GM23338 (cell line): Measurements from ENCODE around the gene SLAMF9. TPM values are rescaled to one million over a fixed set of nuclear protein-coding genes. Genes with fewer than 3 reads are reported as not detected.

Experiments
- ATAC-seq: fragments of 200-7000 bp; cut with Tn5 transposase; 3 replicates; pipeline ENCODE4 v1.9.1; 2020
- DNase-seq: peaks from one replicate; pipeline ENCODE4 v3.0.0-alpha.2; 2015; ENCODE audit warnings: low spot score
- H2AFZ ChIP-seq: fragments of 200-600 bp; sonication (generic); 2 replicates; pipeline ENCODE4 v1.8.0; 2016; ENCODE audit warnings: antibody characterized with exemption, mild to moderate bottlenecking, moderate library complexity
- H3F3A ChIP-seq: fragments of 200-600 bp; sonication (generic); replicated peaks from 2 replicates; pipeline ENCODE4 v1.8.0; 2017; ENCODE audit warnings: antibody characterized with exemption, mixed run types, low read depth
- H3K27ac ChIP-seq: fragments of 200-600 bp; sonication (generic); 2 replicates; pipeline ENCODE4 v1.6.1; 2016; ENCODE audit warnings: low read depth
- H3K27me3 ChIP-seq: fragments of 200-600 bp; sonication (generic); 2 replicates; pipeline ENCODE4 v1.8.0; 2016; ENCODE audit warnings: mild to moderate bottlenecking, mixed run types, moderate library complexity; ENCODE audit not compliant: insufficient read depth
- H3K36me3 ChIP-seq: fragments of 200-600 bp; sonication (generic); 2 replicates; pipeline ENCODE4 v1.8.0; 2016; ENCODE audit warnings: mild to moderate bottlenecking; ENCODE audit not compliant: insufficient read depth
- H3K4me1 ChIP-seq: fragments of 200-600 bp; sonication (generic); 2 replicates; pipeline ENCODE4 v1.8.0; 2016; ENCODE audit warnings: mild to moderate bottlenecking, moderate library complexity; ENCODE audit not compliant: insufficient read depth
- H3K4me2 ChIP-seq: fragments of 200-600 bp; sonication (generic); 2 replicates; pipeline ENCODE4 v1.7.1; 2017; ENCODE audit warnings: mixed run types
- H3K4me3 ChIP-seq: fragments of 200-600 bp; sonication (generic); 2 replicates; pipeline ENCODE4 v1.6.1; 2016; ENCODE audit warnings: mixed run types
- H3K79me2 ChIP-seq: fragments of 200-600 bp; sonication (generic); replicated peaks from 2 replicates; pipeline ENCODE4 v1.8.0; 2017; ENCODE audit warnings: mild to moderate bottlenecking; ENCODE audit not compliant: insufficient read depth
- H3K9me2 ChIP-seq: fragments of 200-600 bp; sonication (generic); 2 replicates; pipeline ENCODE4 v1.8.0; 2017; ENCODE audit not compliant: insufficient read depth
- H4K20me1 ChIP-seq: fragments of 200-600 bp; sonication (generic); replicated peaks from 2 replicates; pipeline ENCODE4 v1.8.0; 2017; ENCODE audit warnings: mild to moderate bottlenecking; ENCODE audit not compliant: insufficient read depth
- H3K27ac Mint-ChIP-seq: 2 replicates; pipeline ENCODE4 v1.8.0; 2020; ENCODE audit warnings: inconsistent platforms, mild to moderate bottlenecking, moderate library complexity, mixed read lengths
- H3K27me3 Mint-ChIP-seq: 3 replicates; pipeline ENCODE4 v1.8.0; 2022; ENCODE audit warnings: low read depth, mild to moderate bottlenecking, moderate library complexity, mixed read lengths, inconsistent platforms; ENCODE audit not compliant: insufficient read depth, poor library complexity
- H3K36me3 Mint-ChIP-seq: 3 replicates; pipeline ENCODE4 v1.8.0; 2021; ENCODE audit warnings: low read depth, mild to moderate bottlenecking, inconsistent platforms, moderate library complexity, mixed read lengths
- H3K4me1 Mint-ChIP-seq: 3 replicates; pipeline ENCODE4 v1.8.0; 2020; ENCODE audit warnings: mild to moderate bottlenecking, inconsistent platforms, mixed read lengths
- H3K4me3 Mint-ChIP-seq: 3 replicates; pipeline ENCODE4 v1.8.0; 2021; ENCODE audit warnings: moderate library complexity, mild to moderate bottlenecking, inconsistent platforms, mixed read lengths
- H3K9me3 Mint-ChIP-seq: 3 replicates; pipeline ENCODE4 v1.8.0; 2020; ENCODE audit warnings: moderate library complexity, mild to moderate bottlenecking, inconsistent platforms, mixed read lengths
- CREB1 ChIP-seq: fragments of 250-450 bp; sonication (Bioruptor Pico); IDR thresholded peaks from 2 replicates; pipeline ENCODE4 v1.5.0; 2020; ENCODE audit warnings: low read depth, mild to moderate bottlenecking, moderate library complexity
- CTCF ChIP-seq, 2 experiments: fragments of 200-600 bp in 1 of 2; sonication (generic) in 1 of 2; conservative IDR thresholded peaks; 2 replicates each; pipeline versions ENCODE4 v1.5.1 to v1.6.1; 2016 to 2017; ENCODE audit warnings: antibody characterized with exemption in 2 of 2, low read depth in 2 of 2, mild to moderate bottlenecking in 2 of 2, moderate library complexity in 1 of 2
- ETS1 ChIP-seq: IDR thresholded peaks from 2 replicates; pipeline ENCODE4 v1.6.1; 2016; ENCODE audit warnings: antibody characterized with exemption
- EZH2 ChIP-seq: fragments of 200-600 bp; sonication (generic); IDR thresholded peaks from one replicate; pipeline ENCODE4 v1.8.0; 2017; ENCODE audit warnings: antibody characterized with exemption, mild to moderate bottlenecking, low read depth; ENCODE audit not compliant: unreplicated experiment
- EZH2phosphoT487 ChIP-seq: fragments of 200-600 bp; sonication (generic); IDR thresholded peaks from one replicate; pipeline ENCODE4 v1.8.1; 2018; ENCODE audit warnings: antibody characterized with exemption; ENCODE audit not compliant: unreplicated experiment
- JUNB ChIP-seq: IDR thresholded peaks from one replicate; pipeline ENCODE4 v1.6.1; 2016; ENCODE audit warnings: antibody characterized with exemption; ENCODE audit not compliant: unreplicated experiment
- NANOG ChIP-seq: IDR thresholded peaks from 2 replicates; pipeline ENCODE4 v1.6.1; 2016; ENCODE audit warnings: antibody characterized with exemption, borderline replicate concordance
- POLR2AphosphoS5 ChIP-seq: IDR thresholded peaks from 2 replicates; pipeline ENCODE4 v1.6.1; 2016; ENCODE audit warnings: antibody characterized with exemption, low read depth
- STAT1 ChIP-seq: IDR thresholded peaks from one replicate; pipeline ENCODE4 v1.6.1; 2016; ENCODE audit warnings: antibody characterized with exemption; ENCODE audit not compliant: unreplicated experiment
- ZNF114 ChIP-seq: fragments of 250-450 bp; sonication (Bioruptor Pico); IDR thresholded peaks from 2 replicates; pipeline ENCODE4 v1.5.0; 2020; ENCODE audit warnings: mild to moderate bottlenecking, moderate library complexity
- ZNF331 ChIP-seq: fragments of 250-450 bp; sonication (Bioruptor Pico); IDR thresholded peaks from 2 replicates; pipeline ENCODE4 v1.5.0; 2020; ENCODE audit warnings: low read depth, mild to moderate bottlenecking, moderate library complexity
- ZNF462 ChIP-seq: fragments of 250-450 bp; sonication (Bioruptor Pico); IDR thresholded peaks from 2 replicates; pipeline ENCODE4 v1.5.0; 2020; ENCODE audit warnings: mild to moderate bottlenecking, moderate library complexity
- polyA plus RNA-seq: library from polyadenylated mRNA; unstranded; fragments of >200 nt; fragmentation: Nextera tagmentation; extraction: Ambion mirVana; gene quantifications from 2 replicates; pipeline ENCODE4 v1.2.1, GENCODE V29; 2016
- total RNA-seq: library from RNA; depleted of rRNA; stranded (reverse); fragments of >200 nt; shearing (Covaris generic); gene quantifications from 2 replicates; pipeline ENCODE4 v1.2.3, GENCODE V29; 2014

SLAMF9 gene
- total and polyA plus RNA-seq, 2 experiments from 2014 or later = not detected

GRCh38 chr1:159930634-159931033, 23.4 kb downstream of the SLAMF9 start:
- Histone ChIP-seq H4K20me1 (no peaks in the 10 kb centered on the region; the same call in 1 of the 2 replicates), H3K27me3 (no peaks in the 10 kb centered on the region), H3K27ac (no peak overlapping the region), H3K4me1 (no peaks in the 10 kb centered on the region), H3K36me3 (0 out of 2 replicates have a peak, but pooled peaks cover 8% of the 10 kb centered on the region), H3K4me3 (no peak overlapping the region), H3K4me2 (no peak overlapping the region), H2AFZ (no peak overlapping the region), H3F3A (no peaks in the 10 kb centered on the region; the same call in 1 of the 2 replicates), H3K79me2 (no peaks in the 10 kb centered on the region), H3K9me2 (no peaks in the 10 kb centered on the region)
- Mint-ChIP-seq H3K36me3 (peaks cover 52% of the 10 kb centered on the region), H3K4me3 (no peak overlapping the region), H3K27ac (peak overlapping the region; percentile 19; the same call in 1 of the 2 replicates), H3K27me3 (peaks cover 8% of the 10 kb centered on the region), H3K4me1 (peaks cover 16% of the 10 kb centered on the region), H3K9me3 (no peaks in the 10 kb centered on the region; the same call in 1 of the 3 replicates)
- ATAC-seq (no peak), DNase-seq (no peak)
- TF ChIP-seq ETS1 = no peak

- H3K79me2 ChIP-seq = no peaks in the 10 kb centered on the region
- no peaks in the 10 kb centered on the region; the same call in 1 of the 2 replicates for H4K20me1 ChIP-seq
- H3K4me3 Mint-ChIP-seq = no peak overlapping the region
- no peaks in the 10 kb centered on the region; the same call in 1 of the 3 replicates for H3K9me3 Mint-ChIP-seq
- no peak overlapping the region for H2AFZ ChIP-seq
- no peak for DNase-seq
- H3K4me3 ChIP-seq = no peak overlapping the region
- no peak for ATAC-seq
- H3K27me3 Mint-ChIP-seq = peaks cover 10% of the 10 kb centered on the region
- no peaks in the 10 kb centered on the region; the same call in 1 of the 2 replicates for H3F3A ChIP-seq
- no peaks in the 10 kb centered on the region for H3K4me1 ChIP-seq
- no peak overlapping the region for H3K4me2 ChIP-seq
- H3K27me3 ChIP-seq = peaks cover 2% of the 10 kb centered on the region; the same call in 1 of the 2 replicates
- H3K4me1 Mint-ChIP-seq = peaks cover 16% of the 10 kb centered on the region
- H3K36me3 Mint-ChIP-seq = peaks cover 48% of the 10 kb centered on the region
- 0 out of 2 replicates have a peak, but pooled peaks cover 5% of the 10 kb centered on the region for H3K36me3 ChIP-seq
- H3K27ac Mint-ChIP-seq = no peak overlapping the region
- no peaks in the 10 kb centered on the region for H3K9me2 ChIP-seq
- no peak overlapping the region for H3K27ac ChIP-seq
- no peak for TF ChIP-seq ETS1
- no peak for TF ChIP-seq CTCF (conservative IDR thresholded peaks at IDR 0.05; ENCODE audit: low read depth in 2 of 2)
- no peak for TF ChIP-seq STAT1
- no peak for TF ChIP-seq ZNF114 (CRISPR knock-in tag)
- TF ChIP-seq JUNB = no peak
- no peak for TF ChIP-seq EZH2
- TF ChIP-seq POLR2AphosphoS5 = no peak
- no peak for TF ChIP-seq CREB1
- no peak for TF ChIP-seq ZNF462
- no peak for TF ChIP-seq NANOG
- TF ChIP-seq EZH2phosphoT487 = no peak
- TF ChIP-seq ZNF331 (CRISPR knock-in tag) = no peak
These were observed 23.8 kb downstream of the SLAMF9 start for GRCh38 chr1:159930216-159930615.
